Sigmoid colon (tissue), 7 donors: ENCODE measurements around the gene PSENEN. TPM values are rescaled to one million over a fixed set of nuclear protein-coding genes. Genes with fewer than 3 reads are reported as not detected.
A peak's percentile ranks its signal among the peaks of the same experiment; 100 is the strongest.

Experiments
- DNase-seq: peaks from one replicate; pipeline ENCODE4 v3.0.0-alpha.2; 2019
- H3K27ac ChIP-seq, 4 donors: fragments of 200-600 bp; sonication (generic); one replicate each; pipeline ENCODE4 v1.5.1; 2016 to 2019; ENCODE audit warnings: mild to moderate bottlenecking in 1 of 4
- H3K27me3 ChIP-seq, 3 donors: fragments of 200-600 bp; sonication (generic); one replicate each; pipeline ENCODE4 v1.5.1; 2019; ENCODE audit warnings: mild to moderate bottlenecking in 1 of 3
- H3K36me3 ChIP-seq, 4 donors: fragments of 200-600 bp; sonication (generic); one replicate each; pipeline ENCODE4 v1.5.1; 2016 to 2019
- H3K4me1 ChIP-seq, 4 donors: fragments of 200-600 bp; sonication (generic); one replicate each; pipeline ENCODE4 v1.5.1; 2017 to 2019
- H3K4me3 ChIP-seq, 4 donors: fragments of 200-600 bp; sonication (generic); one replicate each; pipeline ENCODE4 v1.5.1; 2017 to 2019; ENCODE audit warnings: mild to moderate bottlenecking in 2 of 4, moderate library complexity in 1 of 4
- H3K9me3 ChIP-seq, 4 donors: fragments of 200-600 bp in 3 of 4; sonication (generic) in 3 of 4; one replicate each; pipeline versions ENCODE4 v1.5.1 to v1.6.1; 2013 to 2019
- EP300 ChIP-seq, 4 donors: sonication (generic); formaldehyde crosslinking; IDR thresholded peaks; one replicate each; pipeline ENCODE4 v1.6.1; 2017; ENCODE audit warnings: antibody characterized with exemption in 4 of 4
- POLR2A ChIP-seq, 2 donors: fragments of 450-650 bp; IDR thresholded peaks; one replicate each; pipeline ENCODE4 v1.6.1; 2016; ENCODE audit warnings: antibody characterized with exemption in 2 of 2, mild to moderate bottlenecking in 2 of 2, moderate library complexity in 2 of 2
- POLR2AphosphoS5 ChIP-seq, 4 donors: sonication (generic); formaldehyde crosslinking; IDR thresholded peaks; one replicate each; pipeline ENCODE4 v1.6.1; 2017; ENCODE audit warnings: antibody characterized with exemption in 4 of 4
- WGBS, 2 donors: extraction: QIAGEN DNeasy Blood & Tissue Kit; methylation state at CpG; one replicate each; pipeline ENCODE4 v1.1.7; 2013; 5-methylcytosine and 5-hydroxymethylcytosine counted together
- intact Hi-C: fragments of 100-400 bp; cut with DNase I; formaldehyde crosslinking; loops from one replicate; pipeline ENCODE4 v1.15.1; 2023
- polyA plus RNA-seq, 3 donors: library from polyadenylated mRNA; stranded (reverse); fragments of 200-250 nt; gene quantifications; one replicate each; pipeline ENCODE4 v1.2.3, GENCODE V29; 2013
- total RNA-seq, 4 donors: library from RNA; depleted of rRNA; stranded (reverse); fragments of >200 nt; gene quantifications; one replicate each; pipeline ENCODE4 v1.1.0, GENCODE V29; 2016
- TF ChIP-seq, protein P1 (sequence below), 4 experiments: fragments of 450-650 bp in 3 of 4; fragments of 200-600 bp in 1 of 4; IDR thresholded peaks; one replicate each; pipeline ENCODE4 v1.5.1; 2016 to 2019; ENCODE audit warnings: antibody characterized with exemption in 4 of 4, mild to moderate bottlenecking in 3 of 4, moderate library complexity in 2 of 4
- donor health status: healthy with polysubstance abuse.
- donor health status: Bipolar disorder and iron deficiency.
- donor health status: healthy.

Gene PSENEN
- total and polyA plus RNA-seq, 7 donors = 27.8 to 72.3 (median 44.9) TPM

GRCh38 chr19:35748106-35749020, 2.9 kb downstream of the PSENEN start, which contains the start of gene LIN37:
Gene LIN37 (plus strand): TSS chr19:35748576. CDS start chr19:35748725, 149 bp downstream.
- Histone ChIP-seq H3K36me3 (peaks cover 10 to 15% (median 13%) of the 10 kb centered on the region in 4 donors), H3K9me3 (no peaks in the 10 kb centered on the region), H3K27me3 (no peaks in the 10 kb centered on the region), H3K4me1 (peaks cover 0 to 48% (median 42%) of the 10 kb centered on the region in 4 donors), H3K27ac (peak within 1 kb of the TSS; percentile 85 to 99 (median 87)), H3K4me3 (peak within 1 kb of the TSS; percentile 71 to 95 (median 84))
- 1% methylated on average over 45 of the region's 45 CpGs for WGBS, 2 donors
- peak; percentile 100 for DNase-seq
- intact Hi-C loops = loop anchor here (5.0 kb wide), 1 partner anchor 249 kb away; the partner anchor contains the start of gene SDHAF1
- peak; percentile 97 to 98 (median 97) for TF ChIP-seq POLR2AphosphoS5 (IDR thresholded peaks at IDR 0.05)
- peak in 1 of 4 donors; percentile 66 for TF ChIP-seq EP300 (IDR thresholded peaks at IDR 0.05)
- TF ChIP-seq POLR2A (IDR thresholded peaks at IDR 0.05) = peak; percentile 88 to 91
- TF ChIP-seq, protein P1, sequence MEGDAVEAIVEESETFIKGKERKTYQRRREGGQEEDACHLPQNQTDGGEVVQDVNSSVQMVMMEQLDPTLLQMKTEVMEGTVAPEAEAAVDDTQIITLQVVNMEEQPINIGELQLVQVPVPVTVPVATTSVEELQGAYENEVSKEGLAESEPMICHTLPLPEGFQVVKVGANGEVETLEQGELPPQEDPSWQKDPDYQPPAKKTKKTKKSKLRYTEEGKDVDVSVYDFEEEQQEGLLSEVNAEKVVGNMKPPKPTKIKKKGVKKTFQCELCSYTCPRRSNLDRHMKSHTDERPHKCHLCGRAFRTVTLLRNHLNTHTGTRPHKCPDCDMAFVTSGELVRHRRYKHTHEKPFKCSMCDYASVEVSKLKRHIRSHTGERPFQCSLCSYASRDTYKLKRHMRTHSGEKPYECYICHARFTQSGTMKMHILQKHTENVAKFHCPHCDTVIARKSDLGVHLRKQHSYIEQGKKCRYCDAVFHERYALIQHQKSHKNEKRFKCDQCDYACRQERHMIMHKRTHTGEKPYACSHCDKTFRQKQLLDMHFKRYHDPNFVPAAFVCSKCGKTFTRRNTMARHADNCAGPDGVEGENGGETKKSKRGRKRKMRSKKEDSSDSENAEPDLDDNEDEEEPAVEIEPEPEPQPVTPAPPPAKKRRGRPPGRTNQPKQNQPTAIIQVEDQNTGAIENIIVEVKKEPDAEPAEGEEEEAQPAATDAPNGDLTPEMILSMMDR (IDR thresholded peaks at IDR 0.05) = peak in 2 of 4 experiments; percentile 8 to 9

- TF ChIP-seq, protein P1 (IDR thresholded peaks at IDR 0.05) = no peak
- TF ChIP-seq EP300 (IDR thresholded peaks at IDR 0.05) (no peak), POLR2AphosphoS5 (IDR thresholded peaks at IDR 0.05) (no peak), POLR2A (IDR thresholded peaks at IDR 0.05) (no peak)
- intact Hi-C loops = loop anchor here (10.0 kb wide), 1 partner anchor 305 kb away; the partner anchor contains the start of genes THAP8 and WDR62
- peak; percentile 54 for DNase-seq
- Histone ChIP-seq H3K27ac (peak overlapping the region; percentile 9 to 99 (median 56)), H3K4me1 (peaks cover 0 to 55% (median 48%) of the 10 kb centered on the region in 4 donors), H3K4me3 (no peak overlapping the region), H3K36me3 (peaks cover 6 to 25% (median 24%) of the 10 kb centered on the region in 4 donors), H3K27me3 (no peaks in the 10 kb centered on the region), H3K9me3 (no peaks in the 10 kb centered on the region)
- 92 to 93% methylated on average over 5 of the region's 5 CpGs for WGBS, 2 donors
These were observed 4.7 kb downstream of the PSENEN start for GRCh38 chr19:35750167-35750566.

- TF ChIP-seq POLR2AphosphoS5 (IDR thresholded peaks at IDR 0.05) = peak in 1 of 4 donors; percentile 26
- TF ChIP-seq, protein P1 (IDR thresholded peaks at IDR 0.05) = no peak
- 90 to 94% methylated on average over 14 of the region's 14 CpGs for WGBS, 2 donors
- Histone ChIP-seq H3K4me1 (peaks cover 0 to 61% (median 53%) of the 10 kb centered on the region in 4 donors), H3K9me3 (no peaks in the 10 kb centered on the region), H3K4me3 (no peak overlapping the region), H3K36me3 (peaks cover 6 to 25% (median 24%) of the 10 kb centered on the region in 4 donors), H3K27me3 (no peaks in the 10 kb centered on the region), H3K27ac (peak overlapping the region in 2 of 4 donors; percentile 30 to 99)
- peak; percentile 65 for DNase-seq
- intact Hi-C loops = loop anchor here (10.0 kb wide), 1 partner anchor 303 kb away; the partner anchor contains the start of genes THAP8 and WDR62
These were observed 6.6 kb downstream of the PSENEN start for GRCh38 chr19:35751839-35752745.

DNA sequence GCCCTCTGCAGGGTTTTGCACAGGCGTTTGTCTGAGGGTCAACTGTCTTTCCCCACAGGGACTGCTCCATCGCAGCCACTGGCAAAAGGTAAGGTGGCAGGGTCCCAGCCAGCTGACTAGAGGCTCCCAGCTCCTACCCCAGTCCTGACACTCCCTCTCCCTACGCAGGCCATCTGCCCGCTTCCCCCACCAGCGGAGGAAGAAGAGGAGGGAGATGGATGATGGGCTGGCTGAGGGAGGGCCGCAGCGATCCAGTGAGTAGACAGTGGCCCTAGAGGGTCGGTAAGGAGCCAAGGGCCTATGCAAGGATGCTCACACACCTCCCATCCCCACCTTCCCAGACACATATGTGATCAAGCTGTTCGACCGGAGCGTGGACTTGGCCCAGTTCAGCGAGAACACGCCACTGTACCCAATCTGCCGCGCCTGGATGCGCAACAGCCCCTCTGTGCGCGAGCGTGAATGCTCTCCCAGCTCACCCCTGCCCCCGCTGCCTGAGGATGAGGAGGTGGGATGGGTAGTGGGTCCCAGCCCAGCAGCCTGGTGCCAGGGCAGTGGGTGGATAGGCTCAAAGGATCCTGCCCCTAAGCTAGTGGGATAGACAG, 7.4 kb downstream of the PSENEN start:
- H3K4me3 ChIP-seq = no peak overlapping the region
- H3K27me3 ChIP-seq = no peaks in the 10 kb centered on the region
- intact Hi-C loops = loop anchor here (10.0 kb wide), 1 partner anchor 302 kb away; the partner anchor contains the start of genes THAP8 and WDR62
- peak; percentile 64 for DNase-seq
- TF ChIP-seq, protein P1 (IDR thresholded peaks at IDR 0.05) = no peak
- TF ChIP-seq POLR2A (IDR thresholded peaks at IDR 0.05) = no peak
- TF ChIP-seq EP300 (IDR thresholded peaks at IDR 0.05) = no peak
- TF ChIP-seq POLR2AphosphoS5 (IDR thresholded peaks at IDR 0.05) = no peak
- peaks cover 0 to 62% (median 55%) of the 10 kb centered on the region in 4 donors for H3K4me1 ChIP-seq
- WGBS, 2 donors = 95 to 96% methylated on average over 20 of the region's 20 CpGs
- H3K27ac ChIP-seq = peak overlapping the region; percentile 98 to 99 (median 99)
- peaks cover 6 to 25% (median 24%) of the 10 kb centered on the region in 4 donors for H3K36me3 ChIP-seq
- H3K9me3 ChIP-seq = no peaks in the 10 kb centered on the region
